WTC11 (cell line): Measurements from ENCODE around the gene SCP2D1. TPM values are rescaled to one million over a fixed set of nuclear protein-coding genes. Genes with fewer than 3 reads are reported as not detected.

Experiments used
- ATAC-seq: fragments of 200-7000 bp; cut with Tn5 transposase; 2 replicates; pipeline ENCODE4 v1.10.0; 2021; ENCODE audit warnings: mild to moderate bottlenecking, moderate library complexity
- CTCF ChIA-PET: fragments of 300-600 bp; sonication (Branson Sonifier 250); formaldehyde crosslinking; loops from one replicate; lab custom pipeline; 2021; ENCODE audit warnings: antibody characterized with exemption; lab: Charles Lee
- POLR2A ChIA-PET: fragments of 350-600 bp; sonication (Branson Sonifier 250); formaldehyde crosslinking; loops from one replicate; lab custom pipeline; 2021; ENCODE audit warnings: antibody characterized with exemption; lab: Charles Lee
- DNase-seq: peaks from one replicate; pipeline ENCODE4 v3.0.0; 2021; ENCODE audit warnings: low spot score
- H3K27ac Mint-ChIP-seq: 2 replicates; pipeline ENCODE4 v1.8.0; 2021; ENCODE audit warnings: mixed read lengths
- H3K27me3 Mint-ChIP-seq: 2 replicates; pipeline ENCODE4 v1.8.0; 2021; ENCODE audit warnings: low read depth, mild to moderate bottlenecking, moderate library complexity, mixed read lengths
- H3K36me3 Mint-ChIP-seq: 2 replicates; pipeline ENCODE4 v1.8.0; 2021; ENCODE audit warnings: mixed read lengths
- H3K4me1 Mint-ChIP-seq: 2 replicates; pipeline ENCODE4 v1.8.0; 2022; ENCODE audit warnings: mixed read lengths
- H3K4me3 Mint-ChIP-seq: 2 replicates; pipeline ENCODE4 v1.8.0; 2021; ENCODE audit warnings: mild to moderate bottlenecking, moderate library complexity, mixed read lengths
- H3K9me3 Mint-ChIP-seq: 2 replicates; pipeline ENCODE4 v1.8.0; 2021; ENCODE audit warnings: mixed read lengths
- AFF4 ChIP-seq: sonication (generic); formaldehyde crosslinking; IDR thresholded peaks from 2 replicates; pipeline ENCODE4 v1.8.1; 2023; ENCODE audit warnings: mild to moderate bottlenecking, missing genetic modification reagents, borderline replicate concordance
- AR ChIP-seq: fragments of 250-450 bp; sonication (Bioruptor Pico); IDR thresholded peaks from 2 replicates; pipeline ENCODE4 v1.9.0; 2021; ENCODE audit warnings: mild to moderate bottlenecking
- ARID4B ChIP-seq: sonication (generic); formaldehyde crosslinking; IDR thresholded peaks from 2 replicates; pipeline ENCODE4 v1.8.0; 2023; ENCODE audit warnings: missing genetic modification reagents, mild to moderate bottlenecking, borderline replicate concordance
- ATF1 ChIP-seq: sonication (generic); formaldehyde crosslinking; IDR thresholded peaks from 2 replicates; pipeline ENCODE4 v1.8.1; 2023; ENCODE audit warnings: mild to moderate bottlenecking, moderate library complexity, missing genetic modification reagents
- ATF3 ChIP-seq: sonication (generic); formaldehyde crosslinking; conservative IDR thresholded peaks from 2 replicates; pipeline ENCODE4 v1.8.1; 2022; ENCODE audit warnings: mild to moderate bottlenecking, missing genetic modification reagents
- CDX4 ChIP-seq: fragments of 250-450 bp; sonication (Bioruptor Pico); IDR thresholded peaks from 2 replicates; pipeline ENCODE4 v1.9.0; 2021; ENCODE audit warnings: moderate library complexity, mild to moderate bottlenecking, inconsistent platforms, borderline replicate concordance
- ESRRA ChIP-seq: sonication (generic); formaldehyde crosslinking; IDR thresholded peaks from 2 replicates; pipeline ENCODE4 v1.8.1; 2022; ENCODE audit warnings: mild to moderate bottlenecking, missing genetic modification reagents, borderline replicate concordance
- NFATC4 ChIP-seq: fragments of 250-450 bp; sonication (Bioruptor Pico); IDR thresholded peaks from 2 replicates; pipeline ENCODE4 v1.9.0; 2021; ENCODE audit warnings: mild to moderate bottlenecking
- RELA ChIP-seq: sonication (generic); formaldehyde crosslinking; IDR thresholded peaks from 2 replicates; pipeline ENCODE4 v1.8.1; 2022; ENCODE audit warnings: missing genetic modification reagents, mild to moderate bottlenecking, borderline replicate concordance
- TEAD4 ChIP-seq: sonication (generic); formaldehyde crosslinking; IDR thresholded peaks from 2 replicates; pipeline ENCODE4 v1.8.0; 2022; ENCODE audit warnings: mild to moderate bottlenecking, missing genetic modification reagents
- TP53 ChIP-seq: sonication (generic); formaldehyde crosslinking; IDR thresholded peaks from 2 replicates; pipeline ENCODE4 v1.8.1; 2023; ENCODE audit warnings: mild to moderate bottlenecking, missing genetic modification reagents
- ZNF423 ChIP-seq: fragments of 250-450 bp; sonication (Bioruptor Pico); IDR thresholded peaks from 2 replicates; pipeline ENCODE4 v2.1.2; 2022; ENCODE audit warnings: mild to moderate bottlenecking, moderate library complexity
- ZNF512 ChIP-seq: sonication (generic); formaldehyde crosslinking; IDR thresholded peaks from 2 replicates; pipeline ENCODE4 v1.8.1; 2022; ENCODE audit warnings: missing genetic modification reagents, borderline replicate concordance
- total RNA-seq: library from RNA; stranded (reverse); gene quantifications from 3 replicates; pipeline ENCODE4 v1.2.3, GENCODE V29; 2021

SCP2D1 gene
- total RNA-seq, 1 experiment from 2014 or later = not detected

- no peak for DNase-seq
- Mint-ChIP-seq H3K4me3 (no peak overlapping the region), H3K27ac (no peak overlapping the region), H3K9me3 (peaks cover 4% of the 10 kb centered on the region; the same call in 1 of the 2 replicates), H3K4me1 (no peaks in the 10 kb centered on the region), H3K27me3 (peaks cover 11% of the 10 kb centered on the region), H3K36me3 (no peaks in the 10 kb centered on the region)
- TF ChIP-seq AFF4 (CRISPR knock-in tag) (no peak), ATF1 (no peak), ATF3 (no peak)
- CTCF ChIA-PET = interaction anchor here (1.2 kb wide), 1 partner anchor 169 kb away, joined by 3 read pairs; no protein-coding TSS in a partner anchor
- ATAC-seq = no peak
- POLR2A ChIA-PET = no interaction called here
These were observed 12.1 kb upstream of the SCP2D1 start for GRCh38 chr20:18801516-18801915.

GRCh38 chr20:18802012-18802634 is 11.5 kb upstream of the SCP2D1 start:
- no peaks in the 10 kb centered on the region for H3K4me1 Mint-ChIP-seq
- ChIA-PET CTCF (interaction anchor here (1.2 kb wide), 1 partner anchor 170 kb away, joined by 3 read pairs; no protein-coding TSS in a partner anchor), POLR2A (no interaction called here)
- ATAC-seq (no peak), DNase-seq (no peak)
- 0 out of 2 replicates have a peak, but pooled peaks cover 4% of the 10 kb centered on the region for H3K9me3 Mint-ChIP-seq
- TF ChIP-seq ARID4B (CRISPR knock-in tag) = no peak
- H3K4me3 Mint-ChIP-seq = no peak overlapping the region
- no peak overlapping the region for H3K27ac Mint-ChIP-seq
- H3K36me3 Mint-ChIP-seq = no peaks in the 10 kb centered on the region
- peaks cover 11% of the 10 kb centered on the region for H3K27me3 Mint-ChIP-seq

- POLR2A ChIA-PET = no interaction called here
These were observed 7.7 kb upstream of the SCP2D1 start for GRCh38 chr20:18805881-18806280.

GRCh38 chr20:18808712-18809111 is 4.9 kb upstream of the SCP2D1 start:
- ChIA-PET POLR2A (no interaction called here), CTCF (no interaction called here)
- H3K27ac Mint-ChIP-seq = no peak overlapping the region
- ATAC-seq (no peak), DNase-seq (no peak)
- peaks cover 3% of the 10 kb centered on the region; the same call in 1 of the 2 replicates for H3K9me3 Mint-ChIP-seq
- no peaks in the 10 kb centered on the region for H3K4me1 Mint-ChIP-seq
- H3K4me3 Mint-ChIP-seq = no peak overlapping the region
- peaks cover 4% of the 10 kb centered on the region; the same call in 1 of the 2 replicates for H3K27me3 Mint-ChIP-seq
- H3K36me3 Mint-ChIP-seq = no peaks in the 10 kb centered on the region
- TF ChIP-seq TP53 (no peak), ESRRA (CRISPR knock-in tag) (no peak), NFATC4 (CRISPR knock-in tag) (no peak), ZNF512 (CRISPR knock-in tag) (no peak), RELA (CRISPR knock-in tag) (no peak), AR (no peak), ZNF423 (CRISPR knock-in tag) (no peak)

More at GRCh38 chr20:18805881-18806280, 7.7 kb upstream of the SCP2D1 start:
- TF ChIP-seq CDX4 (CRISPR knock-in tag) (no peak), TEAD4 (CRISPR knock-in tag) (no peak), ATF1 (no peak)
- no peak for ATAC-seq
- H3K9me3 Mint-ChIP-seq = no peaks in the 10 kb centered on the region
- no peak for DNase-seq
- H3K36me3 Mint-ChIP-seq = no peaks in the 10 kb centered on the region
- CTCF ChIA-PET = no interaction called here
- no peaks in the 10 kb centered on the region for H3K27me3 Mint-ChIP-seq
- no peak overlapping the region for H3K4me3 Mint-ChIP-seq
- H3K4me1 Mint-ChIP-seq = no peaks in the 10 kb centered on the region
- H3K27ac Mint-ChIP-seq = no peak overlapping the region
